GM21737 (cell line): Measurements from ENCODE around the gene CUEDC1.
"Not testable (repeated sequence)": the region's sequence is repeated elsewhere in the genome, so short reads cannot be mapped to it uniquely, and the experiment has no call there.

ENCODE experiments used
- ATAC-seq: cut with Tn5 transposase; IDR thresholded peaks from one replicate; pipeline ENCODE4 v1.9.1; 2021; ENCODE audit warnings: mild to moderate bottlenecking, moderate library complexity; ENCODE audit not compliant: unreplicated experiment

CUEDC1 gene

DNA sequence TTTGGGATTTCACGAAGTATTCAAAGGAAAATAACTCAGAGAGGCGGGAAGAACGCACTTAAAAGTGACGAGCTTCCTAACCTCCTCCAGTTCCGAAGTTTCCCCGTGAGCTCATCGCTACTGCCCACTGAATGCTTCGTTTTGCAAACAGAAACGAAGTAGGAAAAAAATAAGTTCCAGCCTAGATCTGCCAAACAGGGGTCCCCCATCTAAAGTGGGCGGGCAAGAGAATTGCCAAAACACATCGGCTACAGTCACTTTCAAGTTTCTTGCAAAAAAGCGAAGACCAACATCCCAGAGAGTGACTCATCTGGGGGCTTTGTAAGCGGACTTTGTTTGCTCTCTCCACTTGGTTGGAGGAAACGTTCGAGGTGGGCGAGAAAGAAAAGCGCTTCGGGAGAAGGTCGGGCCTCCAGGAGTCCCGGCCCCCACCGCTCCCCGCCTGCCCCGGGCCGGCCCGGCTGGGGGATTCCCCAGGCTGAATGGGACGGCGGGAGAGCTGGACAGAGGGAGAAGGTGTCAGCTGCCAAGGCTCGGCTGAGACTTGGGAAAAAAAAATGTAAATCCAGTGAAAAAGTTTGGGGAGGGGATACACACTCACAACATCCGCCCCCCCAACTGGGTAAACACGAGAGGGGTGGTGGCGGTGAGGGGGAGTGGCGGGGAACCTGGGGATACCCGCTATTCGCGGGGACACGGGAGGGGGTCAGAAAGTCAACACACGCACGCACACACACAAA lies 31.8 kb upstream of the CUEDC1 start:
- peak; percentile 6 for ATAC-seq

DNA sequence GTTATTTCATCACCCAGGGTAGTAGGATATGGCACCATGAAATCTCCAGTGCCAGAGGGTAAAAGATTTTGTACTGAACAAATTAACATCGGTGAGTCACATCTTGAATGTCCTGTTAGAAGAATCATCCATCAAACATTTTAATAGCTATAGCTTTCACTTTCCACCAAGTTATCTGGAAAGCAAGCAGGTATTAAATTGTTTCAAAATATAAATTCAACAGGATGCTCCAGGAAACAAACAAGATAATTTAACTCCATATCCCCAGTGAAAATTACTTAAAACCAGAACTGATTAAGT lies 30.4 kb upstream of the CUEDC1 start:
- no peak for ATAC-seq

DNA sequence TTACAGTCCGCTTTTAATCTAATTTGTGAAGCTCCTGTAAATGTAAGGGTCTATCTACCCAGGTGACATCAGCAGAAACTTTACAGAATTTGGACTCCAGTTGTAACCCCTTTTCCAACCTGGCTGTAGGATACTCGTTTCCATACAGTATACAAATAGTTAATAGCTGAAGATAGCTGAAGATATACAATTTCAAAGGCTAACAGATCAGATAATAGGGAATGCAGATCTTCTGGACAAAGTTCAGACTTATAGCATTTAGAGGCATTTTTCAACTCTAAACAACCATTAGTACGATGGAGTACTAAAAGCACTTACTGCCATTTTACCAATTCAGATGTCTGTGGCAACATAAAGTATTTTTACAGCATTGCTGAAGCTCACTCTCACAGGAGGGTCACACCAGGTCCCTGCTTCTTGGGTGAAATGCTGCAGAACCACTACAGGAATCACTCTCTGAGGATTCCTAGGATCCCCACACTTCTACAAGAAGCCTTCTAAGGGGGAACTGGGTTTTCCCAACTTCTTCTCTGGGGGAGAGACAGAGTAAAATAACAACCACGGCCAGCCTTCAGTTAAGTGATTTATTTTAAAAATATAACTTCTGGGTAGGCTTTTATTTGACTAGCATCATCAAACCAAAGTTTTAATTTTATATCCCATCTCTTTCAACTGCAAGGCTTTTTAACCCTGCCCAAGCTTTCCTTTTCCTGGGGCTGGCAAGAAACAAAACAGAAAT lies 29.9 kb upstream of the CUEDC1 start:
- no peak for ATAC-seq

DNA sequence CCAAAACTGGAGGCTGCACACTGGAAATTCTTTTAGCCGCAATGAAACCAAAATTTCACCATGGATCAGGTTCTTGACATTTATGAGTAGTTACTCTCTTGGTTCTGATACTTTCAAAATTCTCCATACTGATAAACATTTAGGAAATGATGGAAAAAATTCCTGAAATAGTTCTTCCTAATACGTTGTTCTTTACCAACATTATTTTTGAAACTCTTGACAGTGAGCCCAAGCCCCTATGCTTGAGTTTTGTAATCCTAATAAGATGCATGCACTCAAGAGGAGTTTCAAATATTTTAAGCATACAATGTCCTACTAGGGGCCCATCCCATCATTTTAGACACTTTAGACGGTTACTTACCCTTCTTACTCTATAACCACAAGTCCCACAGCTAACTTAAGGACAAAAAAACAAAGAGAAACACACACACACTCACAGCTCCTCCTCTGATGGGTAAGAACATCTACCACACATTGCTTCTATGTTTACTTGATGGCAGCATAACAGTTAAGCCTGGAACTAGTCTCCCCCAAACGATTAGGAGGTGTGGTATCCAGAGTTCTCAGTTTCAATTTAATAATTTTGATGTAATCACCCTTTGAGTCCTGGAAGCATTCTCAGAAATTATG lies 29.2 kb upstream of the CUEDC1 start:
- no peak for ATAC-seq

DNA sequence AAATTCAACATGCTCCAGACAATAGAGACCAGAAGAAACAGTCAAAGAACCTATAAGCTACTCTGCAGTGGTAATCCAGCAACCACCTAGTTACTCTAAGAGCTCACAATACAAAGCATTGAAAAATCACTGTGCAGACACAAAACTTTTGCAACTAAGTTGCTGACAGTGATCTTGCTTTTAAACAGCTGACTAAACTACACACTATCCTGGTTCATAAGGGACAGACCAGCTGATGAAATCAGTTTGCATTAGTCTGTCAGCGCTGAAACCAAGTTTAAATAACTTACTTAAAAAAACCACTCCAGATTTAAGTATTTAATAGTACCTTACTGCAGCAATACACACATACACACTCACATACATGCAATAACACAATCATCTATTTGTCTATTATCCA lies 28.2 kb upstream of the CUEDC1 start:
- no peak for ATAC-seq

DNA sequence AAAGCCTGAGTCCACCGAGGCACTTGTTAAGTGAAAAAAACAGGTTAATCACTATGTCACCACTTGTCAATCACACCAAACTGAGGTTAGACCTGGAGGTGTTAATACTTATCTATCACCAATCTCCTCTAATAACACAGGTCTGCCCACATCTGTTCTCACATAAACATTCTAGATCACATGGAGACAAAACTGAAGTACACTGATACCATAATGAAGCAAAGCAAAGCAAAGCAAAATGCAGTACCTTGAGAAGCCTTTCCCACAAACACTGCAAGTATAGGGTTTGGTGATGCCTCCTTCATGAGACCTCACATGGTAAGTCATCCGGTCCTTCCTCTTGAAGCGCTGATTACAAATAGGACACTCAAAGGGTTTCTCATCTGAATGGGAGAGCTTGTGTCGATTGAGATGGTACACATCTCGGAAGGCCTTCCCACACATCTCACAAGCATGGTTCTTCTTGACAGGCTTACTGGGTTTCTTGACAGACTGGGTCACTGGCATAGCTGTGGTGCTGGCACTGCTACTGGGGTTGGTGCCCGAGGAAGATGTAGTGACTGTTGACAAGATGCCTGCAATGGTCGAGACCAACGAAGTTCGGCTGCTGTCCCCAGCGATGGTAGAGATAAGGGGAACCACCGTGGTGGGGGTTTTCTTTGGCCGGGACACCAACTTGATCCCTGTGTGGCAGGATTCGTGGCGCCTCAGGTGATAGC lies 27.4 kb upstream of the CUEDC1 start:
- no peak for ATAC-seq

DNA sequence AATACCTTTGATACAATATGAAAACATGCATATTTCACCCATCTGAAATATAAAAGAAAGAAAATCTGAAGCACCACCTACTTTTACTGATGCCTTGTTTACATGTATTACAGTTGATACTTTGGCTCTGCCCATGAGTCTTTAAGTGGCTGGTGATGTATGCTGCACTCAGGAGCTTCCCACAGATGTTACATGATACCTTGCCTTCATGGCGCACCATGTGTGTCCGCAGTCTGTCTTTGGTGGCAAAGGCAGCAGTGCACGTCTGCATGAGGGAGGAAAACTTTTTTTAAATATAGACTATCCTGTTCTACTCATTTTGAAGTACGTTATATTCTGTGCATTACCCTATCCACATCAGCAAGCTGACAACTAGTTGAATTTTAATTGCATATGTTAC lies 25.3 kb upstream of the CUEDC1 start:
- no peak for ATAC-seq

DNA sequence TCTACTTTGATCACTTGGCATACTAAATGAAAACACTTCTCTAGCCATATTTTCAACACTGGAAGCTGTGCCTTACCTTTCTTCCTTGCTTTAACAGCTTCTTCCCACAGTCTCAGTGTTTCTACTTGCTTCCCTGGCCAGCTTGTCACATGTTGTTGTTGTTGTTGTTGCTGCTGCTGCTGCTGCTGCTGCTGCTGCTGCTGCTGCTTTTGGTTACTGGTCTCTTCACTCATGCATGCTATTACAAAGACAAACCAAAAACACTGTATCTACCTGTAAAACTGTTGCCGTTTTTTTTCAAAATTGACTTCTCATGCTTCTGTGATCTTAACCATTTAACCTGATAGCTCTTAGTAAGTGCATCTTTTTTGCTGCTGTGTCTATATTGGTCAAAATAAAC lies 23.9 kb upstream of the CUEDC1 start:
- no peak for ATAC-seq

DNA sequence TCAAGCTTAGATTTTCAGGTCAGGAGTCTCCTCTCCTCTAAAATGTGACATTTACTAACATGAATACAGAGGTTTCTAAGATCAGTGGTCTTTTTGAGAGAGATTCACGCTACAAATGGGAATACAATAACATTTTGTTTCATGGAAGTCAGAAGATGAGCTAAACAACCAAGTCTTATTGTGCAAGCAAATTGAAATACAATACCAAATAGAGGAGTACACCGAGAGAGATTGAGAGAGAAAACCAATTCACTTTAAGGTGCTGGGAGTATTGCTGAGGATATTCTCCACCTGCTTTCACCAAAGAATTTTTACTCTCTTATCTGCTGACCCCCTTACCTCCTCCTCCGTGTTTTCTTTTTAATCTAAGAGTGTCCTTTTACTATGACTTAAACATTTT lies 21.4 kb upstream of the CUEDC1 start:
- no peak for ATAC-seq

DNA sequence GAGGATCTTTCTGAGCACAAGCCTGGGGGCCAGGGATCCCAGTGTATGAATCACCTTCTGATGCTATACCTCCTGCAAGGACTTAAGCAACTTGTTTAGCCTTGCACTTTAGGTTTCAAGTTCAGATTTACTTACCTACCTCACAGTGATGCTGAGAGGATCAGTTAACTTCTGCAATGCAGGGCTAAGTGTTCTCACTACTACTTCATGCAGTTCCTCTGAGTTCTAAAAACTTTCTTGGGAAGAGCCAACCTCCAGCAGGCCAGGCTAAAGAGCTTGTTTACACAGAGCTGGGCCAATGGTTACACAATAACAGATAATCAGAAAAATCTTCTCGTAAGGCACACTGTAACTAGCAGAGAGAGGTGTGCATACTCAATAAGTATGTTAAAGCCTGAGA lies 19.8 kb upstream of the CUEDC1 start:
- ATAC-seq, result no peak

DNA sequence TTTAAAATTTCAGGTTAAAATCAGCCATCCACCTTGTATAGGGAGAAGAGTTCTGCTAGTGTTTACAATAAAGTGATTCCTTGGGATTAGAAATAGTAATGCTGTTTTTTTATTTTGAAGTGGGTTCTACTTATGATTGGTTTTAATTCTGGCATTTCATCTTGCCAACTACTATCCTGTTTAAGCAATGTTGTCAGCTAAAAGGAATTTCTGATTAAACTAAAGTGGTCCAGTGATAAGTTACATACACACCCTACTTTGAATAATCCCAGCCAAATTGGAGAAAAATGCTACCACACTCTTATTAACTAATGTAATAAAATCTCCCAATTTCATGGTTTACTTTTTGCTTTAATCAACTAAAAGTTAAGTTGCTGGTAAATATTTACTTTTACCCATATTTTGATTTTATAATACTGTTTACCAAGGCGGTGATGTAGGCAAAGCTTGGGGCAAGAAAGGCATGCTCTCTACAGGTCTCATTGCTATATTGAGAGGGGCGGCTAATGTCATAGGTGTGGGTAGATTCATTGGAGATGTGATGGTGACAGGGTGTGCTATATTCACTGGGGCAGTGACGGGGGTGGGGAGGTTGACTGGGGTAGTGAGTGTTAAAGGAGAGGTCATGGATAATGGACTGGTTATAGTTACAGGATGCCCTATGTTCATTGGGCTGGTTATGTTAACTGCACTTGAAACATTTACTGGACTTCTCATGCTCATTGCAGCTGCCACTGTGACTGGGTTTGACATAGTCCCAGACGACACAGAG lies 19.0 kb upstream of the CUEDC1 start:
- ATAC-seq, result not testable (repeated sequence)

DNA sequence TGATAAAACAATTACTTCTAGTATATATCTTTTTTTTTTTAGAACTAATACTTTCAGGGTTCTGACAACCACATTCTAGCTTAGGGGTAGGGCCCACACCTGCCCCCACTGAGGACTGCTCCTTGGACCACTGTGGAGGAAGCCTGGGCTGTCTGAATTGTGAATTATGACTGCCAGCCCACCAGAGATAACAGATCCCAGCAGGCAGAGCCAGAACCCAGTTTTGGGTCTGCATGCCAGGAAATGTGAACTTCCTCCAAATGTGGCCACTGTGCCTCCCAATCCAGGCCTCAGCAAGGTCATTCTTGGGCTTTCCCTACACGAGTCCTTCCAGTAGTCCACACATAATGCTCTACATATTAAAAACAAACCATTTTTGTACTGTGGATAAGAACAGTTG lies 16.9 kb upstream of the CUEDC1 start:
- ATAC-seq, result no peak

DNA sequence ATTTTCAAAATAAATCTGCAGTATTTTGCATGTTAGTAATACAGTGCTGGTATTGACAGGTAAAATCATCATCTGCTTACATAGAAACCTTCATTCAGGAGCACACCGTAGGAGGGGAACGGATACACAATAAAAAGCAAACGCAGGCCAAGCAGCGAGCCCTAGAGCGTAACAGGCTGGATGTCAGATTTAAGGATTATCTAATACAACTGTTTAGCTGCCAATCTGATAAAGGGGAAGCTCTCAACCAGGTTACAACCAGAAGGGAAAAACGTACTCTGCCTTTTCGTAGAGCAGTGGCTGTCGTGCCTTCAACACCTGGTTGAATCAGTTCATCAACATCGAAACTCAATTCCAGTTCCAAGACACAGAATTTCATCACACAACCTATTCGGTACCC lies 16.4 kb upstream of the CUEDC1 start:
- ATAC-seq, result no peak

DNA sequence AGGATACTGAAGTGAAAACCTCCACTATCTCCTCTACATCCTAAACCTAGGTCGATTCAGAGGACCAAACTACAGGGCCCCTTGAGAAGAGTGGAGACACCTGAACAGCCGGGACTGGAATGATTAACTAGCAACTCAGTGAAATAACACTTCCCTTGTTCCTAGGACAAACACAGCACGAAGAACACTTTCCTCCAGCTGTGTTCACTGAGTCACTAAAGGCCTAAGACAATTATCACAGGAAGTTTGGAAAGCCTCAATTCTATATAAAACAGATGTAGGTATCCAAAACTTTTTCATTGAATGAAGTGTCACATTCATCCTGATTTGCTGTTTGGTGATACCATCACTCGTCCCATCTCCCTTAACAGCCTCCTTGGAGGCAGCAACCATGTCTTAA lies 15.5 kb upstream of the CUEDC1 start:
- no peak for ATAC-seq

DNA sequence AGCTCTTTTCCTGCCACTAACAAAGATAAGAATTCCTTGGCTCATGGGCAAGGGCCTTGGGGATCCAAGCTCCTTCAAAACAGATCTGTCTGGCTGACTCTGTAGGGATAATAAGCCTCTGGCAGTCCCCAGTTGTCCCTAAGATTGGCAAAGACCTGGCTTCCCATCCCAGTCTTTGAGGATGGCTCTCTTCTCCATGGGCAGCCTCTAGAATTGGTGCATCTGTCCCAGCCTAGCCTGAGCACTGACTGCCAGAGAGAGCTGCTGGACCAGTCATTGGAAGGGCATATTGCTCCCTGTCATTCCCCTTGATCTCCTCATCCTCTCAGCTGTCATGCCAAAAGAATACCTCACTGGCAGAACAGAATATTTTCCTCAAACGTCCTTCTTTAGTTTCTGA lies 13.2 kb upstream of the CUEDC1 start:
- ATAC-seq, result no peak

DNA sequence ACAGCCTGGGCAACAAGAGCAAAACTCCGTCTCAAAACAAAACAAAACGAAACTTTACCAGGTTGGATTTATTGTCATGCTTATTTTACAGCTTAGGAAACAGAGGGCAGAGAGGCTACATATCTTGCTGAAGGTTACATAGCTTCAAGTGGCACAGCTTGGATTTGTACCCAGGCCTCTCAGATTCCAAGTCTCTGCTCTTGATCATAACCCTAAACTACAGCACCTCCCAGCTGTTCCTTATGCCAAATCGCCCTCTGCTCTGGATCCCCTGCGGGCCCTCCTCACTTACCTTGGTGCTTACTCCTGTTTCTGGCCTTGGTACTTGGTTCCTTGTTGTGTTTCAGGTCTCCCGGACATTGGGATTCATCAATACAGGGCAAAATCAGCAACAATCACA lies 11.7 kb upstream of the CUEDC1 start:
- no peak for ATAC-seq

DNA sequence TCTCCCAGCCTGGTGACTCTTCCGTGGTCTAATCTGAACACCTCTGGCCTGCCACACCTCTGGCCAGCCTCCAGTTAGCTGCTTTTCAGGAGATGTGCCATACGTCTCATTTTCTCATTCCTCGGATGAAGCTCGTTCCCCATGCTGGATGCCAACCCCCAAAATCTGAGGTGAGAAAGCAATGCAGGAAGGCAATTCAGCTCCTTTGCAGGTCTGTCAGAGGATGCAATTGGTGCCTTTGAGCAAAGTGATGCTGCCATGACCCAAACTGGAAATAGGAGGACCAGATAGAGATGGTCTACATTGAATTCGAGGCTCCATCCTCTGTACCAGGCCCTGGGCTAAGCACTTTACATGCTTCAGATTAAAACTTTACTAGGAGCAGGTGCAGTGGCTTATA lies 11.0 kb upstream of the CUEDC1 start:
- no peak for ATAC-seq

DNA sequence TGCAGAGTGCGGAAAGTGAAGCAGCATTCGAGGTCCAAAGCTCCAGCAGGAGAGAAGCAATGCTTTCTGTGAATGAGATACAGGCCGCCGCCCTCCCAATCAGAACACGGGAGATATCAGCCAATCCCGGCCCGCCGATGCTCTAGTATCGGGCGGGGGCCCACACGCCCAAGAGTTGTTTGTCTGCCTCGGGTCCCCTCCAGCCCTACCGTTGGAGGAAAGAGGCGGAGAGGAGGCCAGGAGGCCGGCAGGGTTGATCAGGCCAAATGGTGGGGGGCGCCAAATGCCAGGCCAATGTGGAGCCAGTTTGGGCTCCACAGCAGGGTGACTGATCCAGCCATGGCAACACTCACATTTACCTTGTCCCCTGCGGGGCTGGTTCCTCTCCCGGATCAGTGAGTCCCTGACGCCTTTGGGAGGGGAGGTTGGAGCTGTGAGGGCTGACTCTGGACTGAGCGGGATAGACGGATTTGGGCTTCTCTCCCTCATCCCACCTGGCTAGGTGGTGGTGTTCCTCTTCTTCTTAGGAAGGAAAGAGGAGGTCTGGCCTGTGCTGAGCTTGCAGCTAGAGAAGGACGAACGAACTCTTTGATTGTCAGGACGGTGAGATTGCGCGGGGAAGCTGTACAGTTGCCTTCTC lies 10.4 kb upstream of the CUEDC1 start:
- ATAC-seq, result no peak

DNA sequence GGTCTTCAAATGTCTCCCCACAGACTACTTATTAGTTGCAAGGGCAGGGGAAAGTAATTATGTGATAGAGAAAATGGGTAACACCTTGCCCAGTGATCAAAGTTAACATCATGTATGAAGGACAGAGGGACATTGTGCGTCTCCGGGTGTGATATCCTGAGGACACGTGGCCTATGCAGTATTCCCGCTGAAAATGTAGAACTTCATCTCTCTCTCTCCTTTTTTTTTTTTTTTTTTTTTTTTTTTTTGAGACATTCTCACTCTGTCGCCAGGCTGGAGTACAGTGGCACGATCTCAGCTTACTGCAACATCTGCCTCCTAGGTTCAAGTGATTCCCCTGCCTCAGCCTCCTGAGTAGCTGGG lies 7.9 kb upstream of the CUEDC1 start:
- no peak for ATAC-seq

DNA sequence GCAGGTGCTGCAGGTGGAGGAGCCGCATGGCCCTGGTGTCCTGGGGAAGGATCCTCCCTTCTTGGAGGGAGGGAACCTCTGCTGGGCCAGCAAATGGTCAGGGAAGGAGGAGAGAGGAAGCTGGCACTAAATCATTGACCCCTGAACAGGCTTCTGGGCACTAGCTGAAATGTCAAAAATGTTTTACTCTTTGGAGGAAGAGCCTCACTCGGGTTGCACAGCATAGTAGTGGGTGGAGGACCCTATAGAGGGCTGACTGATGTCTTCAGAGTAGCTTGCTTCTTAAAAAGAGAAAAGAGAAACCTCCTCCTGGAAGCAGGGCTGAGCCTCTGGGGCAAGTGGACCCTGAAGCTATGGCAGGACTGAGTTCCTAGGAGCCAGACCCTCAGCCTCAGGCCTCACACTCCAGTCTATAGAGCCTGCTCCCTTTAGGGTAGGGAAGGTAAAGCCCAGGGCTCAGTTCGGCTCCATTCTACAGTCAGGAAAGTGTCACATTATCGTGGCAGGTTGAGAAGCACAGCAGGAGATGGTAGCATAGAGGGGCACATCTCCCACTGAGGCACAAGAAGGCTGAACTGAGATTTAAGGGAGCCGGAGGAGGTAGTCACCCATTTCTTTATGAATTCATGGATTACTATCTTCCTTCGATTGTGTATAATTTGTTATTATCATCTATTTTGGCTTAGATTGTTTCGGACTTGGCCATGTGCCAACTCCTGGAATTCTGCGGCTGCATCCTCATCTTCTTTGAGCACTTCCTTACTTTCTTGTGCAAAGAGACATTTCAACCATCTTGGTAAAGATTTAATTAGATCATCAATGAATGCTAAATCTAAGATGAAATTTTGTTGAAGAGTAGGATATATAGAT lies 7.3 kb upstream of the CUEDC1 start:
- no peak for ATAC-seq
